Measurements from ENCODE around the gene TAF4.

DNA sequence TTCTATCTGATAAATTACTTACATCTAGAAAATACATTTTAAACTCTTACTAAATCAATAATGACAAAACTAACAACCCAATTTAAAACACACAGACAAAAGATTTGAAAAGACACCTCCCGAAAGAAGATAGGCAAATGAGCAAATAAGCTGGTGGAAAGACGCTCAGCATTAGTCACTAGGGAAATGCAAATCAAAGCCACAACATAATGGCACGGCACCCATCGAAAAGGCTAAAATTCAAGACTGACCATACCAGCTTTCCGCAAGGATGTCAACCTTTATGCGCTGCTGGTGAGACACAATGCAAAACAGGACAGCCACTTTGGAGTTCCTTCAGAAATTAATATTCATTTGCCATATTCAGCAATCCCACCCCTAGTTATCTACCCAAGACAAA is 25.9 kb downstream of the TAF4 start:
- TF ChIP-seq, protein P1, sequence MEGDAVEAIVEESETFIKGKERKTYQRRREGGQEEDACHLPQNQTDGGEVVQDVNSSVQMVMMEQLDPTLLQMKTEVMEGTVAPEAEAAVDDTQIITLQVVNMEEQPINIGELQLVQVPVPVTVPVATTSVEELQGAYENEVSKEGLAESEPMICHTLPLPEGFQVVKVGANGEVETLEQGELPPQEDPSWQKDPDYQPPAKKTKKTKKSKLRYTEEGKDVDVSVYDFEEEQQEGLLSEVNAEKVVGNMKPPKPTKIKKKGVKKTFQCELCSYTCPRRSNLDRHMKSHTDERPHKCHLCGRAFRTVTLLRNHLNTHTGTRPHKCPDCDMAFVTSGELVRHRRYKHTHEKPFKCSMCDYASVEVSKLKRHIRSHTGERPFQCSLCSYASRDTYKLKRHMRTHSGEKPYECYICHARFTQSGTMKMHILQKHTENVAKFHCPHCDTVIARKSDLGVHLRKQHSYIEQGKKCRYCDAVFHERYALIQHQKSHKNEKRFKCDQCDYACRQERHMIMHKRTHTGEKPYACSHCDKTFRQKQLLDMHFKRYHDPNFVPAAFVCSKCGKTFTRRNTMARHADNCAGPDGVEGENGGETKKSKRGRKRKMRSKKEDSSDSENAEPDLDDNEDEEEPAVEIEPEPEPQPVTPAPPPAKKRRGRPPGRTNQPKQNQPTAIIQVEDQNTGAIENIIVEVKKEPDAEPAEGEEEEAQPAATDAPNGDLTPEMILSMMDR (IDR thresholded peaks at IDR 0.05; ENCODE audit: extremely low read depth in 1 of 2, insufficient read depth in 1 of 2, low read depth in 1 of 2, low read length in 2 of 2): no peak
- TF ChIP-seq EZH2 (IDR thresholded peaks at IDR 0.05; ENCODE audit: borderline replicate concordance, low read depth, low read length, severe bottlenecking): no peak
- TF ChIP-seq, protein P2, sequence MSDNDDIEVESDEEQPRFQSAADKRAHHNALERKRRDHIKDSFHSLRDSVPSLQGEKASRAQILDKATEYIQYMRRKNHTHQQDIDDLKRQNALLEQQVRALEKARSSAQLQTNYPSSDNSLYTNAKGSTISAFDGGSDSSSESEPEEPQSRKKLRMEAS (IDR thresholded peaks at IDR 0.05; ENCODE audit: insufficient read depth, insufficient read length): no peak
- no peak for TF ChIP-seq GATA2 (IDR thresholded peaks at IDR 0.05; ENCODE audit: insufficient read depth, insufficient read length, low read depth, low read length)
- no peak for TF ChIP-seq POLR2A (IDR thresholded peaks at IDR 0.05; ENCODE audit: low read depth, low read length)
- no peak for TF ChIP-seq POLR2AphosphoS5 (IDR thresholded peaks at IDR 0.05; ENCODE audit: insufficient read depth, low read depth, low read length)
- no peak for TF ChIP-seq FOS (IDR thresholded peaks at IDR 0.05; ENCODE audit: borderline replicate concordance, insufficient read depth, low read length)
- no peak for TF ChIP-seq MYC (IDR thresholded peaks at IDR 0.05; ENCODE audit: low read depth, low read length)

Data from endothelial cell of umbilical vein (primary cell).